IMR-90 (cell line): ENCODE results near the gene MSH5. TPM values are rescaled to one million over a fixed set of nuclear protein-coding genes. Genes with fewer than 3 reads are reported as not detected.

Experiments
- ATAC-seq: fragments of 200-7000 bp; cut with Tn5 transposase; 2 replicates; pipeline ENCODE4 v1.9.1; 2020; ENCODE audit warnings: low read depth, mild to moderate bottlenecking, moderate library complexity
- BruUV-seq: library from RNA; stranded (reverse); fragments of 400-500 nt; replicated peaks from 2 replicates; lab custom pipeline; 2021; lab: Mats Ljungman, UMichigan
- CTCF ChIA-PET: fragments of 300-600 bp; formaldehyde crosslinking; extraction: SDS; loops from one replicate; lab custom pipeline; 2021; ENCODE audit warnings: antibody characterized with exemption; lab: Yijun Ruan, JAX
- POLR2A ChIA-PET: fragments of 300-600 bp; sonication (Branson Sonifier 250); formaldehyde crosslinking; loops from one replicate; lab custom pipeline; 2022; ENCODE audit warnings: antibody characterized with exemption; ENCODE audit not compliant: unreplicated experiment; lab: Charles Lee
- DNase-seq: peaks from one replicate; pipeline ENCODE4 v3.0.0; 2013
- H2AFZ ChIP-seq: replicated peaks from 2 replicates; pipeline ENCODE3; 2013; ENCODE audit warnings: low read length, mild to moderate bottlenecking; ENCODE audit not compliant: poor library complexity
- H2AK5ac ChIP-seq: 2 replicates; pipeline ENCODE4 v1.6.1; 2013; ENCODE audit warnings: low read depth, low read length, inconsistent platforms
- H2AK9ac ChIP-seq: replicated peaks from 2 replicates; pipeline ENCODE3; 2013; ENCODE audit warnings: mild to moderate bottlenecking, low read depth, low read length, moderate library complexity; ENCODE audit not compliant: poor library complexity
- H2BK120ac ChIP-seq: 2 replicates; pipeline ENCODE4 v1.6.1; 2013; ENCODE audit warnings: low read depth, low read length, inconsistent platforms
- H2BK15ac ChIP-seq: 3 replicates; pipeline ENCODE4 v1.6.1; 2013; ENCODE audit warnings: low read depth, low read length, inconsistent platforms
- H2BK20ac ChIP-seq: 2 replicates; pipeline ENCODE4 v1.6.1; 2013; ENCODE audit warnings: low read depth, mild to moderate bottlenecking, inconsistent platforms, low read length, moderate library complexity
- H2BK5ac ChIP-seq: 2 replicates; pipeline ENCODE4 v1.6.1; 2013; ENCODE audit warnings: mild to moderate bottlenecking, low read depth, low read length, inconsistent platforms; ENCODE audit not compliant: poor library complexity, severe bottlenecking
- H3K14ac ChIP-seq: replicated peaks from 2 replicates; pipeline ENCODE4 v1.6.1; 2013; ENCODE audit warnings: low read depth, low read length, inconsistent platforms
- H3K18ac ChIP-seq: 2 replicates; pipeline ENCODE4 v1.6.1; 2013; ENCODE audit warnings: low read depth, low read length, control low read depth
- H3K23ac ChIP-seq: 2 replicates; pipeline ENCODE4 v1.6.1; 2013; ENCODE audit warnings: low read depth, low read length, inconsistent platforms
- H3K27ac ChIP-seq: 2 replicates; pipeline ENCODE4 v1.5.1; 2013; ENCODE audit warnings: mild to moderate bottlenecking, control low read depth, low read length; ENCODE audit not compliant: insufficient read depth
- H3K27me3 ChIP-seq: 2 replicates; pipeline ENCODE4 v1.6.1; 2013; ENCODE audit warnings: low read length; ENCODE audit not compliant: control insufficient read depth, insufficient read depth
- H3K36me3 ChIP-seq: 2 replicates; pipeline ENCODE4 v1.6.1; 2013; ENCODE audit warnings: low read length, mixed read lengths; ENCODE audit not compliant: control insufficient read depth, insufficient read depth
- H3K4ac ChIP-seq: 2 replicates; pipeline ENCODE4 v1.6.1; 2013; ENCODE audit warnings: low read depth, low read length, inconsistent platforms
- H3K4me1 ChIP-seq: 2 replicates; pipeline ENCODE4 v1.6.1; 2013; ENCODE audit warnings: low read length, mixed read lengths; ENCODE audit not compliant: control insufficient read depth, insufficient read depth
- H3K4me2 ChIP-seq: 2 replicates; pipeline ENCODE4 v1.6.1; 2013; ENCODE audit warnings: low read depth, mild to moderate bottlenecking, control low read depth, low read length, moderate library complexity
- H3K4me3 ChIP-seq: 2 replicates; pipeline ENCODE4 v1.5.1; 2013; ENCODE audit warnings: low read depth, mild to moderate bottlenecking, control low read depth, low read length, moderate library complexity; ENCODE audit not compliant: insufficient read depth
- H3K56ac ChIP-seq: 2 replicates; pipeline ENCODE4 v1.6.1; 2013; ENCODE audit warnings: low read length, inconsistent platforms; ENCODE audit not compliant: insufficient read depth; ENCODE audit errors: extremely low read depth
- H3K79me1 ChIP-seq, 2 experiments: 2 replicates each; pipeline ENCODE4 v1.6.1; 2013; ENCODE audit warnings: low read length in 2 of 2, inconsistent platforms in 1 of 2, low read depth in 1 of 2
- H3K9ac ChIP-seq: 2 replicates; pipeline ENCODE4 v1.6.1; 2013; ENCODE audit warnings: low read depth, low read length, control low read depth
- H3K9me1 ChIP-seq: 2 replicates; pipeline ENCODE4 v1.6.1; 2013; ENCODE audit warnings: low read length, inconsistent platforms; ENCODE audit not compliant: insufficient read depth
- H3K9me3 ChIP-seq: 2 replicates; pipeline ENCODE4 v1.6.1; 2013; ENCODE audit warnings: low read length; ENCODE audit not compliant: control insufficient read depth, insufficient read depth
- H4K20me1 ChIP-seq: 2 replicates; pipeline ENCODE4 v1.6.1; 2013; ENCODE audit warnings: low read length, inconsistent platforms; ENCODE audit not compliant: insufficient read depth
- H4K5ac ChIP-seq: 2 replicates; pipeline ENCODE4 v1.6.1; 2013; ENCODE audit warnings: mild to moderate bottlenecking, low read depth, low read length, control low read depth
- H4K8ac ChIP-seq, 2 experiments: 2 replicates each; pipeline ENCODE4 v1.6.1; 2013; ENCODE audit warnings: low read depth in 2 of 2, low read length in 2 of 2, control low read depth in 1 of 2, inconsistent platforms in 1 of 2
- H4K91ac ChIP-seq: 2 replicates; pipeline ENCODE4 v1.6.1; 2013; ENCODE audit warnings: low read depth, low read length, inconsistent platforms; ENCODE audit not compliant: insufficient read depth
- CEBPB ChIP-seq: IDR thresholded peaks from 2 replicates; pipeline ENCODE4 v1.6.1; 2012; ENCODE audit warnings: low read depth, low read length, improper control_type of control experiment
- RAD21 ChIP-seq: IDR thresholded peaks from 2 replicates; pipeline ENCODE4 v1.6.1; 2012; ENCODE audit warnings: low read length, improper control_type of control experiment
- WGBS, 2 experiments: methylation state at CpG; one replicate each; pipeline versions ENCODE4 v1.1.5 to v1.1.7; 2013; ENCODE audit warnings: missing lambda C conversion rate in 2 of 2; ENCODE audit not compliant: insufficient read length in 1 of 2; ENCODE audit errors: extremely low coverage in 2 of 2; 5-methylcytosine and 5-hydroxymethylcytosine counted together
- dilution Hi-C: fragments of 300-500 bp; cut with HindIII; formaldehyde crosslinking; loops from one replicate; pipeline ENCODE4 v1.14.3; 2018; ENCODE audit warnings: low sequenced_read_pairs; ENCODE audit not compliant: unreplicated experiment
- in situ Hi-C: fragments of 300-500 bp; cut with MboI; formaldehyde crosslinking; loops from 3 replicates; pipeline ENCODE4 v1.14.3; 2019; ENCODE audit warnings: low sequenced_read_pairs, inconsistent platforms, mixed read lengths
- intact Hi-C: fragments of 100-400 bp; cut with micrococcal nuclease; formaldehyde crosslinking; loops from 2 replicates; pipeline ENCODE4 v1.10.0; 2022
- polyA plus RNA-seq, 3 experiments: library from polyadenylated mRNA; depleted of rRNA; stranded (reverse); fragments of >200 nt; gene quantifications; 2 replicates each; pipeline ENCODE4 v1.2.3, GENCODE V29; 2012; ENCODE audit warnings: low replicate concordance in 1 of 3
- total RNA-seq: library from RNA; depleted of rRNA; stranded (reverse); fragments of >200 nt; gene quantifications from 2 replicates; pipeline ENCODE4 v1.2.3, GENCODE V29; 2012
- TF ChIP-seq, protein P1 (sequence below): fragments of 150-350 bp; IDR thresholded peaks from 2 replicates; pipeline ENCODE4 v1.6.1; 2016; ENCODE audit warnings: low read depth, mild to moderate bottlenecking, low read length, moderate library complexity, borderline replicate concordance

The MSH5 gene
- total and polyA plus RNA-seq, 2 of the 4 experiments (the other 2 are of a cell fraction) = 5.6 to 15.7 TPM

DNA sequence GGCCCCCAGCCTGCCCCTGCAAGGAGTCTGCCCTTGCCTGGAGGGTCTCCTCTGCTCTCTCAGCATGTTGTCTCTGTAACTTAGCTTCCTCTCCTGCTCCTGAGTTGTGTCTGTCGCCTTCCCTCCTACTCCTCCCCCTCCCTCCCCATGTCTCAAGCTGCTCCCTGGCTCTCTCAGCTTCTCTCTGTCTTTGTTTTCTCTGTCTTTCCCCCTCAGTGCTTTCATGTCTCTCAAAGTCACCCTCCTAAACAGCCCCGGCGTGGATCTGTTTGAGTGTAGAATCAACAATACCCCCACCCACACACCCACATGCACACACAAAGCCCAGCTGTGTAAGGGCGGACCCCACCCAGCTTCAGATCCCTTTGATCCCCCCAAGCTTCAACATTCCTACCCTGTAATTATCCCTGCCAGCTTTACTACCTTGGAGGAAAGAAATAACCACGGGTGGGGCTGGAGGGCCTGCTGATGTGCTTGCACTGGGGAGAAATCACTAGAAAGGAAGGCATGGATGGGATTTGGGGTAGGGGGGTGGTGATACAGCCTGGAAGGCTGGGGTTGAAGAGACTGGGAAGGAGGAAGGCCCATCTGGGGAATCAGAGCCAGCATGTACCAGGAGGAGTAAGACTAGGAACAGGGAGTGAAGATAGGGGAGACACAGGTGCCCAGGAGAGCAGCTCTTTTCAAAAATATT is 25.7 kb upstream of the MSH5 start:
- ChIA-PET POLR2A (no interaction called here), CTCF (no interaction called here)
- DNase-seq (no peak), ATAC-seq (0 out of 2 replicates have a peak, but pooled peaks have one; percentile 17)
- Histone ChIP-seq H2AFZ (no peak overlapping the region), H3K18ac (no peak overlapping the region), H4K5ac (no peak overlapping the region), H3K4ac (no peak overlapping the region), H3K79me1 (no peaks in the 10 kb centered on the region), H3K9me3 (no peaks in the 10 kb centered on the region), H2AK5ac (no peak overlapping the region), H3K4me2 (no peak overlapping the region), H2BK15ac (no peak overlapping the region), H2AK9ac (no peak overlapping the region), H3K9ac (no peak overlapping the region), H3K9me1 (no peaks in the 10 kb centered on the region), H3K14ac (no peak overlapping the region), H3K27me3 (peaks cover 37% of the 10 kb centered on the region), H4K8ac (no peak overlapping the region), H3K27ac (no peak overlapping the region), H2BK5ac (no peak overlapping the region), H4K20me1 (no peaks in the 10 kb centered on the region; the same call in 1 of the 2 replicates), H2BK20ac (no peak overlapping the region), H3K56ac (no peak overlapping the region), H3K36me3 (no peaks in the 10 kb centered on the region), H3K4me3 (no peak overlapping the region), H2BK120ac (no peak overlapping the region), H3K4me1 (no peaks in the 10 kb centered on the region), H3K23ac (peak overlapping the region; percentile 59; the same call in 1 of the 2 replicates), H4K91ac (no peak overlapping the region)
- no TSS peak for BruUV-seq
- WGBS, 2 experiments = 20% methylated on average over 1 of the region's 5 CpGs; no CpG with 5 or more reads in 1 of the 2 experiments
- in situ Hi-C loops (no loop called here), dilution Hi-C loops (no loop called here), intact Hi-C loops (no loop called here)
- TF ChIP-seq, protein P1, sequence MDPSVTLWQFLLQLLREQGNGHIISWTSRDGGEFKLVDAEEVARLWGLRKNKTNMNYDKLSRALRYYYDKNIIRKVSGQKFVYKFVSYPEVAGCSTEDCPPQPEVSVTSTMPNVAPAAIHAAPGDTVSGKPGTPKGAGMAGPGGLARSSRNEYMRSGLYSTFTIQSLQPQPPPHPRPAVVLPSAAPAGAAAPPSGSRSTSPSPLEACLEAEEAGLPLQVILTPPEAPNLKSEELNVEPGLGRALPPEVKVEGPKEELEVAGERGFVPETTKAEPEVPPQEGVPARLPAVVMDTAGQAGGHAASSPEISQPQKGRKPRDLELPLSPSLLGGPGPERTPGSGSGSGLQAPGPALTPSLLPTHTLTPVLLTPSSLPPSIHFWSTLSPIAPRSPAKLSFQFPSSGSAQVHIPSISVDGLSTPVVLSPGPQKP = no peak
- TF ChIP-seq RAD21 (no peak), CEBPB (no peak)
